DMS53 treated with DMSO at 0.1 percent for 48 hours (cell line): ENCODE measurements around the gene SERPINE2.
A peak's percentile ranks its signal among the peaks of the same experiment; 100 is the strongest.
"Not testable (repeated sequence)": the region's sequence is repeated elsewhere in the genome, so short reads cannot be mapped to it uniquely, and the experiment has no call there.

Experiments used
- DNase-seq: peaks from one replicate; lab custom pipeline; 2025; ENCODE audit not compliant: unreplicated experiment; lab: John Stamatoyannopoulos, UW

The SERPINE2 gene

DNA sequence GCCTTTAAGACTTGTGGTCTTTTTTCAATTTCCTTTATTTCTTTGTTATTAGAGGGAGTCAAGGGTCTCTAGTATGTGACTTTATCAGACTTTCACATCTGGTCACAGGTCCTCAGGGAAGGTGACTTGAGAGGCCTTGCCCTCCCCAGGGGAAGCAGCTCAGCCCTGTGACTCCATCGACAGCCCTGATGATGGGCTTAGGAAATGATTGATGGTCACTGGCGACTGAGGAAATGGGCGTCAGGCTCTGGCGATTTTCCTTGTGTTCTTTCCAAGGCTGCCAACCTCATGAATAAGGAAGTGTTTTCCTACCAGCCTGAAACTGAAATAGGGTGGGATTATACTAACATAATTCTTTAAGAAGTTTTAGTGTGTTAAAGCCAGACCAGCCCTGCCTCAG is 21.1 kb downstream of the SERPINE2 start:
- no peak for DNase-seq

DNA sequence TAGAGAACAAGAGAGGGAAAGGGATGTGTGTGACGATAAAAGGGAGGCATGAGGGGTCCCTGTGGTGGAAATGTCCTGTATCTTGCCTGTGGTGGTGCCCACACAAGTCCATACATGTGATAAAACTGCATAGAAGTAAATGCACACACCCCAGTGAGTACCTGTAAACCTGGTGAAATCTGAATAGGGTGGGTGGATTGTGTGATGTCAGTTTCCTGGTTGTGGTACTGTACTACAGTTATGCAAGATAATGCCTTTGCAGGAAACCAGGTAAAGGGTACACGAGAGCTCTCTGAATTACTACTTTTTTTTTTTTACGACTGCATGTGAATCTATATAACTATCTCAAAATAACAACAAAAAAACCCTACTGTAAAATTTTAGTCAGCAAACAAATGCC is 22.1 kb downstream of the SERPINE2 start:
- DNase-seq = no peak

DNA sequence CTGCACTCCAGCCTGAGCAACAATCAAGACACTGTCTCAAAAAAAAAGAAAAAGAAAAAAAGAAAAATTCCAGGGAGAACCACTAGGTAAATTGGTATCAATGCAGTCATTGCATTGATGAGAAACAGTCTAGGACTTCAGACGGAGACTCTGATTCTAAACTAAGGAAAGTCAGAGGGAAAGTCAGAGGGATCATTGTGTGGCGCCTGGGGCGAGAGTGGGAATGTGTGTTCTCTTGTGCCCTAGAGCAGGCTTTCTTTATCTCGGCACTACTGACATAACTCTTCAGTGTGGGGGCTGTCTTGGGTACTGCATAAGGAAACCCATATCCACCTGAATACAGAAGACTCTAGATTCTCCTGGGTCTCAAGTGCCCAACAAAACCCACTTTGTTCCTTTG is 24.8 kb downstream of the SERPINE2 start:
- no peak for DNase-seq

DNA sequence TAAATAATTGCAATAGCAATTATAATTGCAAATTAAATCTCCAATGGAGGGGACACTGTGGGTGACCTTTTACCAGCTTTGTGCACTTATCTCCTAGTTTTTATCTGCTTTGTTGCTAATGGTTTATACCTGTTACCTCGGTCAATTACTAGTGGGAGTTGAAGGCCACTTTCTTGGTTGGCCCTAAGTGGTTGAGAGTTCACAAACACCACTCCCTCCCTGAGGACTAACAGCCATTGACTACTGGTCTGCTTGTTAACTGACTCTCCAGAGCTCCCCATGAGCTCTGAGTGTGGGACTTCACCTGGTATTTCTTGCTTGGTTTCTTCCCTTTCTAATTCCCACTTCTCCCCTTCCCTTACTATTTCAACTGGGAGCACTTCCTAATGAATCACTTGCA is 27.2 kb downstream of the SERPINE2 start:
- no peak for DNase-seq

DNA sequence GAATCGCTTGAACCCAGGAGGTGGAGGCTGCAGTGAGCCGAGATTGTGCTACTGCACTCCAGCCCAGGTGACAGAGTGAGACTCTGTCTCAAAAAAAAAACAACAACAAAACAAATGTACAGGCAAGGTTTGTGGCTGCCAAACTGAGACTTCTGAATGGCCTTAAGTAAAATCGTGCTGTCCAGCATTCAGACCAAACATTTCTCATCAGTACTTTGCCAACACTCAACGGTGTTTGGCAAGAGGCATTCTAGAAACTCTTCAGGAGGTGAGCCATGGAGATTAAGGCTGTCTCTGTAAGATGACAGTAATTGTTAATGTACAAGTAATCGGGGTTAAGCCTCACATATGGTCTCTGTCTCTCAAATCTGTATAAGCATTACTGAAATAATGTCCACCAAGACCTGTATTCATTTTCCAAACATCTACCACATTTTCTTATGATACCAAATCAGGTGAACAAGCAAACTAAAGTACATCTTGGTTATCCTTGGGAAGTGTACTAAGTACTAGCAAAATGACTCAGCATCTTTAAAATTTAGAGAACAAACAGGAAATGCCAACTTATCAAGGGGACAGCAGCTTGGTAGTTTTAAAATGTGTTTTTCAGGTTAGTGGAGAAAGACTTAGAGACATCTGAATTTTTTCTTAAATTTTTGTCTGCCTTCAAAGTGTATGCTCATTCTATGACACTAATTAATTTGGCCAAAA is 29.3 kb downstream of the SERPINE2 start:
- DNase-seq = no peak

DNA sequence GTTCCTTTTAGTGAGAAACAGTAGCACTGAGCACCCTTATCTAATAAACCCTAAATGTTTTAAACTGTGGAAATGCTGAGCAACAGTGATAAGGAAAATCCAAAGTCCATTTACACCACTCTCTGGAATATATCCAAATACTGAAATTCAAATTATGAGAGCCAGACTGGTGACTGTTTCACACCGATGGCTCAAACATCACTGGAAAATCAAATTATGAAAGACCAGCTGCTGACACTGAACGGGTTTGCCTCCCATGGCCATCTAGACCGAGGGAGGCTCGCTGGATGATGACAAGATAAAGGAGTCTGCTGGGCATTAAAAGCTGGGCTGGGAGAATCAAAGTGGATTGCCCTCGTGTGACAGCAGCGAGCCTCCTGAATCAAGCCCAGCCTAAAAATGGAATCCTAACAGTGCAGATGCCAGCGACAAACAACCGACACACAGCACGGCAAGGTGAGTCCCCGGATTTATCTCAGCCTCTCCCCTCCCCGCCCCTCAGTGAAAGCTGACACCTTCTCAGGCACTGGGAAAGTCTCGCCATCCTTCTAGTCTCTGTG is 30.3 kb downstream of the SERPINE2 start:
- DNase-seq = no peak

DNA sequence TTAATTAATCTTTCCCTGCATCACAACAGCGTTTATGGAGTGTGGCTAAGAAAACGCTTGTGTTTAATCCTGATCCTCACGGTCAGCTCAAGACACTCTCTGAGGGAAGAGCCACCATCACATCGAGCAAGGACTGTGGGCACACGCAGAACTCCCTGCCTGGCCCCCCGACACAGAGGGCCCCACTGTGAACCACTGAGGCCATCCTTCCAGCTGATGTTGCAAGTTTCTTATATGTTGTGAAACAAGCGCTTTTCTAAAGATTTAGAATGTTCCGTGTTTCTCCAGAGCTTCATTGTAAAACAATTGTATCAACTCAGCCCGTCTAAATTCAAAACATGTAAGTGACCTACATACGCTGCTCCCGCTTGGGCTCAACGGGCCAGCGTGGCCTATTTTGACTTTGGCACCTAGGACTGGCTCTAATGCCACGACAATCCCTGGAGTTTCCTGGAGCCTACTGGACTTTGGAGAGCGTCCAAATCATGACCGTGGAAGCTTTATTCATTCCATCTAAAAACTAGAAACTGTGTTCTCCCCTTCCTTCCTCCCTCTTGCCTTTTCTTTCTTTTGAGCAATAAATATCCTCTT is 34.9 kb downstream of the SERPINE2 start:
- DNase-seq = no peak

DNA sequence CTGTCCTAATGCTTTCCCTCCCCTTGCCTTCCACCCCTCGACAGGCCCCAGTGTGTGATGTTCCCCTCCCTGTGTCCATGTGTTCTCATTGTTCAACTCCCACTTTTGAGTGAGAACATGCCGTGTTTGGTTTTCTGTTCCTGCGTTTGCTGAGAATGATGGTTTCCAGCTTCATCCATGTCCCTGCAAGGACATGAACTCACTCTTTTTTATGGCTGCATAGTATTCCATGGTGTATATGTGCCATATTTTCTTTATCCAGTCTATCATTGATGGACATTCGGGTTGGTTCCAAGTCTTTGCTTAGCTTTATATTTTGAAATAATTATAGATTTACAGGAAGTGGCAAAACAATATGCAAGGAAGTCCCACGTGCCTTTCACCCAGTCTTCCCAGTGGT is 38.4 kb downstream of the SERPINE2 start:
- DNase-seq = not testable (repeated sequence)

DNA sequence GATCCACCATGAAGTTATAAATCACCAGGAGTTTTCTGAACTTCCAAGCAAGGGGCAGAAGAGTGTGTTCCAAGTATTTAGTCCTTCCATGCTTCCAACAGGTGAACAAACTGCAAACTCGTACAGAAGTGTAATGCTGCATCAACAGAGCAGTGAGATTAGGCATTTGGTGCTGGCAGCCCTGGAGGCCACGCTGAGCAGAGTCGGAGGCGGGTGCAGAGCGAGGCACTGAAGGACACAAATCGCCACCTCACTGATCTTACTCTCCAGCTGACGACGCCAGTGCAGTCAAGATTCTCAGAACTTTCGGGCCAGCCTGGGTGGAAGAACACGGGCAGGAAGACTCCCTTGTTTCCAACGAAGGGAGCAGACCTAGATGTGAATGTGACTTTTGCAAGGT is 39.2 kb downstream of the SERPINE2 start:
- DNase-seq = no peak

DNA sequence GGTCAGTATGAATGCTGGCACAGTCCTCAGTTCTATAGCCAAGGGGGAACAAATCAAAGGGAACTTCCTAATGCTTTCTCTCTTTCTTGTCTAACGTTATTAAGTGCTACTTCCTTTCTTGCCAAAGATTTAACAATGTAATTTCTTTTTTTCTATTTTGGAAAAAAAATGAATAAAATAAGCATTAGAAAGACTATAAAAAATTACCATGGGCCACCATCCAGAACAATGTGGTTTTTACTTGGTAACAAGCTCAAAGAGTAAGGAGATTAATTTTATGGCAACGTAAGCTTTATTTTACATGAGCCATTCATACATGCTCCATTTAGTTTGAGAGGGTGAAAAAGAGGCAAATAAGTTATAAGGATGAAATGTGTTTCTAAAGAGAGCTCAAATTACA is 40.1 kb downstream of the SERPINE2 start:
- DNase-seq = no peak

DNA sequence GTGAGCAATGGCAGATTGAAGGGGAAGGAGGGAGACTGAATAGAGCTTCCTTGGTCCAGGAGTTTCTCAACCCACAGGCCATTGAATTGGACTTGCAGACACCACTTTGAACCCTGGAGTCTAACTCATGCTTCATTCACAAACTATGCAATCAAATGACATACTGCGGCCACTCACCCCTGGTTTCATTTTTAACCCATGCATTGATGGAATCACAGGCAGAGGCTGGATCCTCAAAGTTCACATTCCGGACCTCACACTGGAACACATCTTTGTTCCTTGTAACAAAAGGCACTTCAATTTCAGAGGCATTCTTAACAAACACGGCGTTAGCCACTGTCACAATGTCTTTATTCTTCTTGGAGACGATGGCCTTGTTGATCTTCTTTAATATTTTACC is 41.1 kb downstream of the SERPINE2 start:
- DNase-seq = no peak

DNA sequence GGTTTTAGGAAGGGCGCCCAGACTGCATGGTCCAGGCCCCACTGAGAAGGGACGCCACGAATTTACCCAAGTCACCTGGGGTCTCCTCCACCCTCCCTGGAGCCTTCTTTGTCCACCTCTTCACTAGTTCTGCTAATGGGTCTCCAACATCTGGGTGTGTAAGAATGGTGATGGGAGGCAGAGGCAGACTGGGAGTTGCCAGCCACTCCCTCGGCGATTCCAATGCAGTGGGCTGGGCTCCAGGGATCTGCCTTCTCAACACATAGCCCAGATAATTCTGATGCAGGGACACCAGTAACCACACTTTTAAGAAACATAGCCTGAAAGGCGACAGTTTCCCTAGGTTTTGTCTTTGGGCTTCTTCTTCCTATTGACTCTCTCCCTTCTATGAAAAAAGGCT is 42.7 kb downstream of the SERPINE2 start:
- DNase-seq = no peak

DNA sequence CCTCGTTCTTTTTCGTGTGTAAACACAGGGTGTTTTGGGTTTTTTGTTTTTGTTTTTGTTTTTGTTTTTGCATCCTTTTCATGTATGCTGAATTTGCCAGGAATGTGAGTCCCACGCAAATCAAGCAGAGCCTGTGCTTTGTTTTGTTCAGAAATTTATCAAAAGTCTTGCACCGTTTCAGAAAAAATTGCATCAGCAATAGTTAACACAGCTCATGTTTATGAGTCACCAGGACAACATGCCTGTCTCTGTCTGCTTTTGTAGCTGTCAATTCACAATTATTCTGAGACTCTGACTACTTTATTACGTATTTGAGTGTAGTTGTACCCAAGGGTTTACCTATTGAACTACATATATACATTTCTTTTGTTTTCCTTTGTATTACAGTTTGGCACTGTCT is 43.5 kb downstream of the SERPINE2 start:
- DNase-seq = no peak

DNA sequence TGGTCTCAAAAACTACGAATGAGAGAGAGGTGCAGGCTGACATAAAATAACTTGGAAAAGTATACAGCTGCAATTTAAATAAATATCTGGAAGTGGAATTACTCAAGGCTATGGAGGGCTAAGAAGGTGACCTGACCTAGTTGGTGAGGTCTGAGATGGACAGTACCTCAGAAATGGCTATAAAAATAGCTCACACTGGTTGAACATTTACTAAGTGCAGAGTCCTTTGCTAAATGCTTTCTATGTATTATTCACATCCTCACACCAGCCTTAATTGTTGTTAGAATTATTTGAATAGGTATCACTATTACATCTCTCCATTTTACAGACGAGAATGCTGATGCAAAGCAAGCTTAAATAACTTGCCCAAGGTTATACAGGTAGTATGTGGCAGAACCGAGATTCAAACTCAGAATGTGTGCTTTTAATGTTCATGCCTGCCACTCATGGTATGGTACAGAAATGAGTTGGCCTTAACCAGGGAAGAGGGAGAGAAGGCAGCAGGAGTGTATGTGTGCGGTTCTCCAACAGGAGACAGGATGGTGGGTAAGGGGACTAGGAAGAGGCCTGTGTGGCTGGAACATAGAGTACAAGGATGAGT is 44.4 kb downstream of the SERPINE2 start:
- no peak for DNase-seq

DNA sequence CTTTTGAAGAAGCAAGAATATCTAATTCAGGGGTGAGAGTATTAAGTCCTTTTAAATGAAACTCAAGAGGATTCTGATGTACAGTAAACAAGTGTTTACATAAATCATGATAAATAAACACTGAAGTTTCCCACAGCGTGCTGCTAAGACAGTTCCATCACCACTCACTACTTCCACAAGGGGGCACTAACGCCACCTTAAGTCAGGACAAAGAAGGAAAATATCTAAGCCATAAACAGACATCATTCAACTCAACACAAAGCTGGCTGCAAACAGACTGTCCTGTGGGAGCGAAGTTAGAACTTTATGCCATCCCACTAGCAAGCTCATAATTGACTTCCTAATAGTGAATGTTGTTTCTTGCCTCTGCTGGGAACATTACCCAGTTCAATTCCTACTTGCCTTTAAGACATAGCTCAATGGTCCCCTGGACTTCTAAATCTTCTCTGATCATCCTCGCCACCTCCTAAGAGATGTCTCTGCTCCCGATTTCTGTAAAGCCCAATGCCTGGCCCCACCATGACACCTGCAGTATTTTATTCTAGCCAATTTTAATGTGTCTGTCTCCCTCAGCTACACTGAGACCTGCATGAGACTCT is 45.4 kb downstream of the SERPINE2 start:
- DNase-seq = peak; percentile 37

DNA sequence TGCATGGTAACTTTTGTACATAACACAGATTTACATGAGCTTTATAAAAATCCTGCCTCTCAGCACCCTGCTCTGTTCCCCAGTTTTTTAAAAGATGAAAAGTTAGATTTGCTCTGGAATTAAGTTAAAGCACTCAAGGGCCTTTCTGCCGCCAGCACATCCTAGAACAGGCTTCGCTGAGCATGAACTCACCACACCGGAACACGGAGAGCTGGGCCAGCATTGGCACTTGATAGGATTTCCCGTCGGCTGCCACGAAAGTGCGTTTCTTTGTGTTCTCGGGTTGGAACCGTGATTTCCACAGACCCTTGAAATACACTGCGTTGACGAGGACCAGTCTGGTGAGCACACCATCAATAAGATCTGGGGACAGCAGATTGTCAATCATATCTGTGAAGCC is 47.5 kb downstream of the SERPINE2 start:
- no peak for DNase-seq

DNA sequence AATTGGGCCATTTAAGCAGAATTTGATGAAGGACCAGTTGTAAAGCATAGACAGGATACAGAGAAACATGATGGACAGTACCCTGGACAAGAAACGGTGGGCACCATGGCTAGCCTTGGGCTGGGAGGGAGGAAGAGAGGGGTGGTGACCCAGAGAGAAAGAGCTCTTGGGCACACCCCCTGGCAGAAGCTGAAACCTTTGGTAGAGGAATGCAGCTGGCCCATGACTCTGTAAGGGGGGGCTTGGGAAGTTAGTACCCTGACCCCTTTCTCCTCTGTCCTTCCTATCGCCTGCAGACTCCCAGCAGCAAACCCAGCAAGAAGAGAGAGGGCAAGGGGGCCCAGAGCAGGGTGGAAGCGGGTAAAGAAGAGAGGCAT is 49.2 kb downstream of the SERPINE2 start:
- DNase-seq = no peak

DNA sequence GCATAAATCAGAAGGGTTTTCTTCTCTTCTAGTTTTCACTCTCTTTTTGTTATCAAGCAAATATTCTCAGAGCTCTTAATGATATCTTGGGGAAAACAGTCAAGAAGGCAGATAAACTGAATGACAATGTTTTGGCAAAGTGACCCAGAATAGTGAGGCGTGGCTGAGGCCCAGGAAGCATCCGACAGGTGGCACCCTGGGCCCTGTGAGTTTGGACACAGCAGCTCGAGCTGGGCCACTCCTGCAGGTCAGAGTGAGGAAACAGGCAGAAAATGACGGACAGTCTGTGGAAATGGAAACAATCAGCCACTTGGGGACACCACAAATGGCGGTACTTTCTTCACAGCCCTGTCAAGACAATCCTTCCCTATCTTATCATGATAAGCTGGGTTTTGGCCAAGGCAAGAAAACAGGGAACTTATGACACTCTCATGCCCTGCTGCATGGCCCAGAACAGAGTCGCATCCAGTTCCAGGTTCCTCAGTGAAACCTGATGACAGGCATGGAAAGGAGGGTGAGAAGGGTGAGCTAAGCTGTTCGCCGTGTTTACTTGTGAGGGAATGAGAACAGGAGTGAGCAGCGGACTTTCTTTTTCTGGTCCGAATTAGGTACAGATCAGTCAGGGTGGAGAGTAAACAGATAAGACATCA is 49.8 kb downstream of the SERPINE2 start:
- no peak for DNase-seq

DNA sequence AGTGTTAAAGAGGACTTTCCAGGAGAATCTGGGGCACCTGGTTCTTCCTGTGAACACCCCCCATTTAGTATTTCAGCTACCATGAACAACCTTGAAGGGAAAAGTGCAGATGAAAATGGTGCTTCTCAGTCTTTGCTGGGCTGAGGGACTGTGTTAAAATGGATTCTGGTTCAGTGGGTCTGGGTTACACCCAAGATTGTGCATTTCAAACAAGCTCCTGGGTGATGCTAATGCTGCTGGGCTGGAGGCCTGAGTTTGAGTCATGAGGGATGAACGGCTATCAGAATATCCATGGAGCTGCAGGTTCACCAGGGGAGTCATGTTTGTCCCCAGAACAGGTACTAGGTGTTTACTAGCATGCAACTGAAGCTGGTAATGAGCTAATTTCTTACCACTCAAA is 57.8 kb downstream of the SERPINE2 start:
- DNase-seq = no peak

DNA sequence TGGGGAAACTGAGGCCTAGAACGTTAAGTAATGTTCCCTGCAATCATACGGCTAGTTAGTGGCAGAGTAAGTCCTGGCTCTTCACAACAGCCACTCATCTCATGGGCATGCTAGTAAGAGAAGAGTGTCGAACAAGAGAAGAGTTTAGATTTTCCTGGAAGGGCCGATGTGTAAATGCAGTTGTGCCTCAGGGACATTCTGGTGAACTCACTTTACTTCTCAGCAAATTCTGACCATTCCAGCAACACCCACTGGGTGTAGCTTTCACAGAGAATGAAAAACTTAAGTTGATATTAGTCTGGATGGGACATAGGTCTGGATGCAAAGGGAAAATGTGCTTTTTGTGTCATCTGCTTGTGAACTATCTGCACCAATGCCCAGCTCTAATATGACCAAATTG is 58.3 kb downstream of the SERPINE2 start:
- no peak for DNase-seq

DNA sequence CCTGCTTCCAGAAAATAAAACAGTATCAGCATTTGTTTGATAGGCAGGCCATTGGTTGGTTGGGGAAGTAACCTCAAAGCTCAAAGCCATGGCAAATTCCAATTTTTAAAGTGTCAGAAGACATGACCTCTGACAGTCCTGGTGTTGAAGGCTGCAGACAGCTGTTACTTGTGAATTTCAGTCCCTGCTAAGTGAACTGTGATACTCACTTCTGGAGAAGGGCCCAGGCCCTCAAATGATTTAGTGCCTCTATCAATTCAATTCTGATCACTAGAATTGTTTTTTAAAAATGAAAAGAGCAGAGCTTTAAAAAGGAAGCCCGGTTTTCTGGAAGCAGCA is 58.7 kb downstream of the SERPINE2 start:
- no peak for DNase-seq
